Right ventricle myocardium inferior (tissue), 1 donor: Measurements from ENCODE around the gene ST3GAL5. TPM values are rescaled to one million over a fixed set of nuclear protein-coding genes. Genes with fewer than 3 reads are reported as not detected.
A peak's percentile ranks its signal among the peaks of the same experiment; 100 is the strongest.

Source experiments
- ATAC-seq: fragments of 200-7000 bp; cut with Tn5 transposase; one replicate; pipeline ENCODE4 v1.9.1; 2020; ENCODE audit warnings: mild to moderate bottlenecking, moderate library complexity
- DNase-seq: peaks from one replicate; pipeline ENCODE4 v3.0.0; 2021; ENCODE audit errors: missing footprints
- intact Hi-C: fragments of 100-400 bp; cut with DNase I; formaldehyde crosslinking; loops from one replicate; pipeline ENCODE4 v1.11.0; 2022
- total RNA-seq: library from RNA; stranded (reverse); fragmentation: NEBNext Ultra II Directional; extraction: Animal tissue kit (Norgen Biotek cat#: 25700); gene quantifications from one replicate; pipeline ENCODE4 v1.2.1, GENCODE V29; 2021
- donor health status: DM: no; HTN: yes; CAD: no; lungs with severe emphysema.

ST3GAL5 gene
- total RNA-seq, 1 donor from 2014 or later: 6.8 TPM

DNA sequence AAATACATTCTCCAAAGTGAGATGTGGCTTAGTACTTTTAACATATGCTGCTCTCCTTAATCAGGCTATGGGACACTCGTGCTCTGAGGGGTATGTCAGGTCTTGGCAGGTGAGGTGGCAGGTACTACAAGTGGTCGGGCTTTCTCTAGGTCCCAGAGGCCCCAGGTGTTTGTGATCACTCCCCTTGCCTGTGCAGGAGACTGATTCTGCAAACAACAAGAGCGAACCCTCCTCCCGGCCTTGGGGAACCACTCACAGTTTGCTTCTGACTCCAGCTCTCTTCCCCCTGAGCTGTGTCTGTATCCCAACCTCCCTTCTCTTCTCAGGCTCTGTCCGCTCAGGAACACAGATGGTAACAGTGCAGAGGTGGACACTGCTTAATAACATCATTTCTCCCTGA lies 86.9 kb downstream of the ST3GAL5 start:
- intact Hi-C loops: no loop called here
- ATAC-seq: no peak
- DNase-seq: no peak

DNA sequence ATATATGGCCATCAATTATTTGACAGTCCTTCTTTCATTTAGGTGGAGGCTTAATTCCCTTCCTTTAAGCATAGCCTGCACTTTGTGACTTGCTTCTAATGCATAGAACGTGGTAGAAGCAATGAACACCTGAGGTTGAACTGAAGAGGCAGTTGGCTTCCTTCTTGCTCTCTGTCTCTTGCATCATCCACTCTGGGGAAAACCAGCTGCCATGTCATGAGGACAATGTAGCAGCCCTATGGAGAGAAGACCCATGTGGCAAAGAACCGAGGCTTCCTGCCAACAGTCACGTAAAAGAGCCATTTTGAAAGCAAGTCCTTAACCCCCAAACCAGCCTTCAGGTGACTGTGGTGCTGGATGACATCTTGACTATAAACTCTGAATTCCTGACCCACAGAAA lies 88.2 kb downstream of the ST3GAL5 start:
- intact Hi-C loops: no loop called here
- DNase-seq (no peak), ATAC-seq (no peak)

DNA sequence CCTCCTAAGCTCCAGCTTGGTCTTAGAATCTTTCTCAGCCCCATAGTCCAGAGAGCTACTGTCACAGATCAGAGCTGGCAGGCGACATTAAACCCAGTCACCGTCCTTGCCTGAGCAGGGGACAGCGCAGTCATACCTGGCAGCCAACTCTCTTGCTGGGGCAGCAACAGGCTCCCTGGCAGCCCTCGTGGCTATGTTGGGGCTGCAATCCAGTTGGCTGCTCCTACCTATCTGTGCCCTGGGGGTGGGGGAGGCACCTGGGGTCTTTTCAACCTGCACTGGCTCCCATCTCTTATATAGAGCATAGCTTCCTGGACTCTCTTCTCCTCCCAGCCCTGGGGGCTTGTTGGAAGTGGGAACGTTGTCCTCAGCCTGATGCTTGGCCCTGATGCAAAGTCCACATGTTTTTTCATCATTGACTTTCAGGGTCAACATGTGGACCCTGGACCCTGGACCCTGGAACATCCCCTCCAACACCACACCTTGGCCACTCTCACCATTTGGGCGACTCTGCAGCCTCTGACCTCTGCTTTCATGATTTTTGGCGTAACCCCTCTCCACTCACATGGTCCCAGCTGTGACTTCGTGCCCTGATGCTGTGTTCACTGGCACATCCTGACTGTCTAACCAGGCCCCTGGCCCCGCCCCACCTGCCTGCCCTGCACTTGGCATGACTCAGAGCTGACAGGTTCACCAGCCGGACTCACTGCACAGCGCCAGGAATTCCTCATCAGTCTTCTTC lies 89.4 kb downstream of the ST3GAL5 start:
- ATAC-seq (peak; percentile 58), DNase-seq (no peak)
- intact Hi-C loops: no loop called here

DNA sequence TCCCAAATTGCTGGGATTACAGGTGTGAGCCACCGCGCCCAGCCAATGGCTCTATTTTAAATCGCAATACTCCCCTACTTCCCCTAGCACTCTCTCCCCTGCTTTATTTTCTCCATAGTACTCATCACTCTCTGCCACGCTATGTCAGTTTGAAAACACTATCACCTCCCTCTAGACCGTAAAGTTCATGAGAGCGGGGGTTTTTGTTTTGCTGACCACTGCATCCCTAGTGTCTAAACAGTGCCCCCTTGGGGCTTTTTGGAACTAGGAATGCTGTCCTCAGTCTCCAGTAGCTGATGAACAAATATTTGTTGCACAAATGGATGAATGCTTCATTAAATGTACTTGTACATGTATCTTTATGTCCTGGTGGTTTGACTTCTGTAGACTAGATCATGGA lies 90.9 kb downstream of the ST3GAL5 start:
- DNase-seq: no peak
- intact Hi-C loops: loop anchor here (1.0 to 2.0 kb wide), 2 partner anchors 48 to 69 kb away; no protein-coding TSS in a partner anchor
- ATAC-seq: peak; percentile 34

DNA sequence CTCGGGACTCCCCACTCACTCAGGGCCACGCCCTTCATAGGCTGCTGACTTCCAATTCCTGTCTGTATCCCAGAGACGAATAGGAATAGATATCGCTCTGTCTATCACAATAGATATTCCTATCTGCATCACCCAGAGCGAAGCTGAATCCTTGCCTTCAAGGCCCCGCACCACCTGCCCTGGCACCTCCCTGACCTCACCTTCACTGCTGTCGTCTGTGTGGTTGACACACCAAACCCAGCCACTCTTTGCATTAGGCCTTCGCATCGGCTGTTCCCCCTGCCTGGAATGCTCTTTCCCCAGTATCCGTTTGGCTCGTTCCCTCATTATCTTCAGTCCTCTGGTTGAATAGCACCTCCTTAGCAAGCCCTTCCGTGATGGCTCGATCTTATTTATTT lies 91.5 kb downstream of the ST3GAL5 start:
- DNase-seq (no peak), ATAC-seq (no peak)
- intact Hi-C loops: loop anchor here (1.0 to 2.0 kb wide), 2 partner anchors 47 to 68 kb away; no protein-coding TSS in a partner anchor

DNA sequence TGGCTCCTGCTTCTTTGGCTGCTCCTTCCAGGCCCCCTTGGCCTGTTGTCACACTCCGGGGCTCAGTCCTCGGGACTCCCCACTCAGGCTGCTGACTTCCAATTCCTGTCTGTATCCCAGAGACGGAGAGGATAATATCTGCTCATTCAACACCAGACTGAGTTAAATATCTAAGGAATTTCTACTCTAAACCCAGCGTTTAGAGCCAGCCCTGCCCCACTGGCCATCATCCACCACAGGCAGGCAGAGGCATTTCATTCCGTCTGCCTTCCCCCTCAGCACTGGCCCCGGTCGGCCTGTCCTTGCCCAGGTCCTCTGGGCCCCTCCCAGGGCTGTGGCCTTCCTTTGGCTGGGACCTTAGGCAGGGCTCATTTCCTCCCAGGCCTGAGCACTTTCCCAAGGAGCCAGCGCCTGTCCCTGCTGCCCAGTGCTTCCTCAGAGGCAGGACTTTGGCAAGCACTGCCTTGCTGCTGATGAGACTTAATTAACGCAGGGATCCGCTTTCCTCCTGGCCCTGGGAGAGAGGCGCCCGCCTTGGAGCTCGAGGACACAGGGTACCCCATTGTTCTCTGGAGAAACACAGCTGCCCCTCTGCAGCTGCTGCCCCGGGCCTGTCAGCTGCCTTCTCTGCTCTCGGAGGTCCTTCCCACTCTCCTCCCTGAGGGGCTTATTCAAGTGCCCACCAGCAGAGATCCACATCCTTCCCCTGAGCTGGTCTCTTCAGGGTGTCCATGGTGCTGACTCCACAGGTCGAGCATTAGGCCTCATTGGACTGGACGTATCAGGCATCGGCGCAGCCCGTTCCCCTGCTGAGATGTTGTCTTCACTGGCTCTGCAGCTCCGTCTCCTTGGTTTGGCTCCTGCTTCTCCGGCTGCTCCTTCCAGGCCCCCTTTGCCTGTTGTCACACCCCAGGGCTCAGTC lies 92.2 kb downstream of the ST3GAL5 start:
- DNase-seq (no peak), ATAC-seq (peak; percentile 47)
- intact Hi-C loops: loop anchor here (1.0 to 2.0 kb wide), 3 partner anchors 46 to 85 kb away; no protein-coding TSS in a partner anchor

DNA sequence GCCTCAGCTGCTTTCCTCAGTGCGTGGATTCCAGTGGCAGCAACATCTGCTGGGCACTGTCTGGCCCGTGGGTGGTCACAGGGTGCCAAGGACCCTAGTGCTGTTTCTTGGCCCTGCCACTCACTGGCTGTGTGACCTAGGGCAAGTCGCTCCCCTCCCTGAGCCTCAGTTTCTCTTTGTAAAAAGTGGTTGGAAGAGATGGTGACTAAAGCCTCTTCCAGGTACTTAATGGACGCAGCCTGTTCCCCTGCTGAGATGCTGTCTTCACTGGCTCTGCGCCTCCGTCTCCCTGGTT lies 92.8 kb downstream of the ST3GAL5 start:
- ATAC-seq: no peak
- DNase-seq: no peak
- intact Hi-C loops: loop anchor here (1.0 to 2.0 kb wide), 2 partner anchors 67 to 85 kb away; no protein-coding TSS in a partner anchor

DNA sequence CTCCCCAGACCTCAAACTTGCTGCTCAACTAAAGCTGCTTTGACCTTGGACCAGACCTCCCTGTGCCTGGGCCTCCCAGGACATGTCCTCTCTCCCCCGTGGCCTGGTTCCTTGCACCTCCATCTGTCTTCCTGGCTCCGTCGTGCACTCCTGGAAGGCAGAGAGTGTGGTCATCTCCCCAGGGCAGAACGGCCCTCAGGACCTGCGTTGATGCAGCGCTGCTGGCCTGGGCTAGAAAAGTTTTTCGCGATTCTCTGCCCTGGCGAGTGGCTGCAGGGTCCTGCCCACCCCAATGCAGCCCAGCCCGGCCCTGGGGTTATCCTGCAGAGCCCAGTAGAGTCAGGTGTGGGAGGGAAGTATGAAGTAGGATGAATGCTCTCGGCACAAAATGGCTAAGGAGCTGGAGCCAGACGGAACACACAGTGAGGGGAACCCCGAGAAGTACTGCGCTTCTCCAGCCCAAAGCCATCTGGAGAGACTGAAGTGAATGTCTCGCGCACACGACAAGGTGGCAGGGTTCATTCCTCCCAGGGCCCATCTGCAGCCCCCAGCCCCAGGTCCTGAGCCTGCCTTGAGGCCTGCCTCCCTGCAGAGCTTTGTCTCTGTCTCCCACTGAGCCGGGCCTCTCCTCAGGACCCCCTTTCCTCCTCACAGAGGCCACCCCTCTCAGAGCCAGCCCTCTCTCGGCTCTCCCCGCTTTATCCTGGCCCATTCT lies 93.3 kb downstream of the ST3GAL5 start:
- intact Hi-C loops: loop anchor here (1.0 to 2.0 kb wide), 2 partner anchors 67 to 84 kb away; no protein-coding TSS in a partner anchor
- DNase-seq (peak; percentile 62), ATAC-seq (no peak)

DNA sequence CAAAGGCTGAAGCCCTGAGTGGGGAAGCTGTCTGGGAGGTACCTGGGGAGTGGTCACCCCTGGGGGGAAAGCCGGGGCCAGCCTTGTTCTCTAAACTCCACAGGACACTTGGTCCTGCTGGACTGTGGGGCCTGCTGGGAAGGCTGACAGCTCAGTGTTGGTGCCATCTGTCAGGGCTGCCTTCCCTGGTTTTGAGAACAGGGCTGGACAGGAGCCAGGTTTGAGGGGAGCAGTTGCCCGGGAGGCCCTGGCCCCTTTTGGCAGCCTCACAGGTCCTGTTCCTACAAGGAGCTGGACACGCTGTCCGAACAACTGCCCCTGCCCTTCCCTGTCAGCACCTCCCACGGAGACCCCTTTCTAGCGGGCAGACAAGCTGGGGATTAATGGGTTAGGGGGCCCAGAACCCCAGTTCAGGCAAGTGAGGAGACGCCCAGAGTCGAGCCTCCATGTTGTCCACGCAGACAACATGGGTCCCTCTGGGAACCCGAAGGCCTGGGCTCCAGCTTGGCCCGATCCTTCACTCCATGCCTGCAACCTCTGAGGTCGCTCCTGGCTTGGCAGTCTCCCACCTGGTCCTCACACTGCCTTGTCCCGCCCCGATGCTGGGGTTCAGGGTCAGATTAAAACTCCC lies 94.2 kb downstream of the ST3GAL5 start:
- DNase-seq (peak; percentile 66), ATAC-seq (no peak)
- intact Hi-C loops: no loop called here

DNA sequence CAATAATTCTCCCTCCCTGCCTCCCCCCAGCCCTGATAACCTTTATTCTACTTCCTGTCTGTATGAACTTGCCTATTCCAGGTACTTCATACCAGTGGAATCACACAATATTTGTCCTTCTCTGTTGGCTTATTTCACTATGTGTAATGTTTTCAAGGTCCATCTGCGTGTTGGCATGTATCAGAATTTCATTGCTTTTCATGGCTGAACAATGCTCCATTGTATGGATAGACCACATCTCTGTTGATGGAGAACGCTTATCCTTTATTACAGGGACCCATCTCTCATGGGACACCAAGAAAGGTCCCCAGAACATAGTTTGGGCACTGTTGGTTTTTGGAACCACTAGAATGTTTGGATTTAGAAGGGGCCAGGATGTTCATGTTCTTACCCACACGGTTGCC lies 94.8 kb downstream of the ST3GAL5 start:
- ATAC-seq (no peak), DNase-seq (no peak)
- intact Hi-C loops: no loop called here

DNA sequence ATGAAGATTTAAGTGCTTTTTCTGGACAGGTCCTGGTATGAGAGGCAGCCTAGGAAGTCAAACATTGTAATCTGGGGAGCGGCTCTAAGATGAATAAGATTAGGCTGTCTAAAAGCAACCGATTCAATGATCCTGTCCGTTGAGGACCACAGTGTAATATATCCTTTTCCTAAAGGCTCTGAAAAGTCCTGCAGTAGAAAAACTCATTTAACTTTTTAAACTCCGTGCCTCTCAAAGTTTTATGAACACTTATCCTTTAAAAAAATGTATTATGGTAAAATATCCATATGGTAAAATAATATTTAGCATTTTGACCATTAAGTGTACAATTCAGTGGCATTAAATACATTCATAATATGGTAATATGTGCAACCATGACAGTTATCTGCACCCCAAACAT lies 95.2 kb downstream of the ST3GAL5 start:
- no peak for ATAC-seq
- no peak for DNase-seq
- intact Hi-C loops: no loop called here

DNA sequence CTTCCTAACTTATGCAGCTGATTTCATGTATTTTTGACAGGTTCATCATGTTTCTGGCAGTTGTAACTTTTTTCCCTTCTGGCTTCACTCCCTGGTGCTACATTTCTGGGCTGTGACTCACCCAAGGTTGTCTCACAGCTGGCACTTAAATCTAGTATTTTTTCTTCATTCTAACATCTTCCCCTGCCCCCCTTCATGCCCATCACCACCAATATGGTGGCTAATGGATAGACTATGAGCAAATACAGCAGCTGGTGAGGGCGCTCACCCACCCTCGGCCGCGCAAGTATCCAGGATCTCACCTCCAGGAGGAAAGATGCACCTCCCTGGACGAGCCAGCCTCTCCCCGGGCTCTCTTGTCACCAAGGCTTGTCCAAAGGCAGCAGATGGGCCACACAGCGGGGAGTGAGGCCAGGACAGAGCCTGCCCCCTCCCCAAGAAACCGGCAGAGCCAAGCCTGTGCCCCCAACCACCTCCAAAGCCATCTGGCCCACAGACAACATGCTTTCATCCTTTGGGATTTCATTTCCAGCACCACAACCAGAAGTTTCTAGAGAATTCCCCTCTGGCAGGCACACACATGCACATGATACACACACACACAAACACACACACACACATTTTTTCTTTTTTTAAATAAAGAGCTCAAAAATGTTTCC lies 95.9 kb downstream of the ST3GAL5 start:
- DNase-seq: no peak

DNA sequence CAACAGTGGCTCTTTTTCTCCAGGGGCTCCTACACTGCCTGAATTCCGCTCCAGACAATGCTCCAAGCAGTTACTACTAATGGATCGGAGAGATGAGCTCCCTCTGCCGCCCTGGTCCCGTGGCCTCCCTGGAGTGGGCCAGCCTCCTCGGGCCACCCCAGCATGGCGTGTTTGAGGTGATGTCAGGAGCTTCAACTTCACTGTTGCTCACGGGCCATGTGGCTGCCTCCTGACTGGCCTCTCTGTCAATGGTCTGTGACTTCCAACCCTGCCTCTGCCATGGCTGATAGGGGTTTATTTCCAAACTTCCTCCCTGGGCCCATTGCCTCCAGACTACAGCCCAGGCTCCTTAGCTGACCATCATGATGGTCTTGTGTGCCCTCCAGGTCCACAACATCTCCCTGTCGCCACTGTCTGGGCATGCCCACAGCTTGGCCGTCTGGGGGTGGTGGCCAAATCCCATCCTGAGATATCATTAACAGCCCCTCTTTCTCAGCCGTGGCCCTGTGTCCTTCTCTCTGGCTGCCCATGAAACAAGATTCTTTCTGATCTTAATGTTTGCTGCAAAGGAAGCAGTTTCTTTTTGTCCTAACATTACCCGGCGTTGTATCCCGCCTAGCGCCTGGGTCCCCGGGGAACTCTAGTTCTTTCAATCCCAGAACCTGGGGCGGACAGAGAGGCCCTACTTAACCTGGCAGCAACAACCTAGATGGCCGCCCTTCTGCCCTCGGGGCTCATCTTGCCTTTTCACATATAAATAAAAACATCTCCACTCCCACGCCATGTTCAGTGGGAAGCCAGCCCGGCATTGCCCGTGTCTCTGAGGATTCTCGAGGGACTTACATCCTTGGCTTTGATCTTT lies 96.9 kb downstream of the ST3GAL5 start:
- DNase-seq: no peak
- ATAC-seq: no peak
- intact Hi-C loops: loop anchor here (2.0 kb wide), 1 partner anchor 15 kb away; no protein-coding TSS in a partner anchor

More for the DNA sequence above, 95.9 kb downstream of the ST3GAL5 start:
- no peak for ATAC-seq
- intact Hi-C loops: no loop called here

DNA sequence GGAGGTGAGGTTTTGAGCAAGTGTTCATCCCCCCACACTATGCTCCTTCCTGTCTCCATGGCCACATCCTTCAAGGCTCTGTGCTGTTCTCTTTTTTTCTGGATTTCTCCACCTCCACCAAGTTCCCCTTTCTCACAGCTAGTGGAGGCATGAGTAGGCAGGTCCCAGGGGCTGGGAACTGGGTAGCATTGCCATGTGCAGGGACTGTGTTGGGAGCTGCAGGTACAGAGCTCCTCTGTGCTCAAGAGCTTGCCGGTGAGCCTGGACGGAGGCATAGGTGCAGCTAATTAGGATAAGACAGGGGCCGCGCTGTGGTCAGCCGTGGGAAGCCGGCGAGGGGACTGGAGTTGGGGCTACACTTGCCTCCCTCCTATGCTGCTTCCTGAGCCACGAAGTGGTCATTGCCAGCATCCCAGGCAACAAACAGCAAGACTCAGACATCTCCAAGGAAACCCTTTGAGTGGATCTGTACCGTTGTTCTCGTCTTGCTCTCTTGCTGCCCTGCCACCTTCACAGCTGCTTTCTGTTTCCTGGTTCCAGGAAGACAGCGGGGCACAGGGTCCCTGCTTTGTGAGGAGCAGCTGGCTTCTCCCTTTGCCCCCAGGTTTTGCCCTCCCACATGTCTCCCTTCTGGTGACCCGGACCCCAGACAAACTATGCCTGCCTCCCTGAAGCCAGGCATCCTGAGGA lies 98.1 kb downstream of the ST3GAL5 start:
- ATAC-seq (no peak), DNase-seq (peak; percentile 51)
- intact Hi-C loops: loop anchor here (2.0 kb wide), 1 partner anchor 14 kb away; no protein-coding TSS in a partner anchor

DNA sequence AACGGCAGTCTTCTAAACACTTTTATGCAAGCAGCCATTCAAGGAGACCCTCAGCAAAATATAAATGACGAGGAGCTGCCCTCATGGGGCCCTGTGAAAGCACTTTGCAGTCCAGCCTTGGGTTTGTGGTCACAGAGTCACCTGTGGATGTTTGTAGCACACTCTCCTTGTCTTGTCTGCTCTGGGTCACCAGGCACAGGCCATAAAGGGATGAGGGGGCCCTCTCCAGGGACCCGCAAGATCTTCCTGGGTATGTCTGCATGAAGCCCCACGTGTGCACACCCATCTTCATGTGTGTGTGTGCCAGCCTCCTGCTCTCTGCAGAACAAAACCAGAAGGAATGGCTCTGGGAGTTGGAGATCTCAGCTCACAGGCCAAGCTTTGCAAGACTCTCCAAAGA lies 98.8 kb downstream of the ST3GAL5 start:
- ATAC-seq (no peak), DNase-seq (no peak)
- intact Hi-C loops: loop anchor here (2.0 kb wide), 1 partner anchor 13 kb away; no protein-coding TSS in a partner anchor

DNA sequence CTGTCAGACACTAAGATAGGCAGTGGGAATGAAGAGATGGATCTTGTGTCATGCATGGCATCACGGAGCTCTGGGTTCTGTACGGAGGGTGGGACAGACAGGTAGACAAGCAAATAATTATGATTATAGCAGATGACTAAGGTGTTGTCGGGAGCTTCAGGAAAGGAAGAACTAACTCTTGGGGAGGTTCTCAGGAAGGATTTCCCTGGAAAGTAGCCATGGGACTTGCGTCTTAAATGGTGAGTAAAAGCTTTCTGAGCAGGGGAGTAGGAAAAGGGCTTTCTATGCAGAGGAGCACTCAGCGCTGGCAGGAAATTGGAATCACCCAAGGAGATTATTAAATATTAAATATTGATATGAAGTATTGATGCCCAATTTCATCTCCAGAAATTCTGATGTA lies 99.5 kb downstream of the ST3GAL5 start:
- no peak for DNase-seq

DNA sequence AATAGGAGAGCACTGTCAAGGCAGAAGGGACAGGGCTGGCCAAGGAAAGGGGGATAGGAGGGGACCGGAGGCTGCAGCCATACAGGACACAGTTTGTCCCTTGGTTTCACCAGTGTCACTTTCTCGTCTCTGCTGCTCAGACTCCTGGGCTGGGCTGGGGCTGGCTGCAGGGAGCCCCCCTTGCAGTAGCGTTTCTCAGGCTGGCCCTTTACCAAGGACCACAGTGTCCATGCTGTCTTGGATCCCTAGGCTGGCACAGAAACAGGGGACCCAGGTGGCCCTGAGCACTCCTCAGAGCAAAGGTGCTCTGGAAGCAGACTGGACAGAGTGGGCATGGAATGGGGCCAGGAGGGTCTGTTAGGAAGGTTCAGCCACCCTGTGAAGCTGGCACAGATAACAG lies 100.2 kb downstream of the ST3GAL5 start:
- DNase-seq: no peak
- intact Hi-C loops: no loop called here
- ATAC-seq: no peak

More for the DNA sequence above, 99.5 kb downstream of the ST3GAL5 start:
- no peak for ATAC-seq
- intact Hi-C loops: no loop called here
